DND-41 (cell line): ENCODE data around the gene C10orf62.
"Not testable (repeated sequence)": the region's sequence is repeated elsewhere in the genome, so short reads cannot be mapped to it uniquely, and the experiment has no call there.

Experiments
- ATAC-seq: fragments of 200-7000 bp; cut with Tn5 transposase; 3 replicates; pipeline ENCODE4 v1.9.1; 2021; ENCODE audit warnings: low read depth; ENCODE audit not compliant: insufficient read depth
- DNase-seq: peaks from one replicate; pipeline ENCODE4 v3.0.0-alpha.2; 2020
- H2AFZ ChIP-seq: 2 replicates; pipeline ENCODE4 v1.6.0; 2012; ENCODE audit warnings: low read depth, low read length
- H3K27ac ChIP-seq: 2 replicates; pipeline ENCODE4 v1.5.1; 2012; ENCODE audit warnings: low read length, inconsistent platforms
- H3K27me3 ChIP-seq: fragments of 200-600 bp; sonication (generic); 2 replicates; pipeline ENCODE4 v1.6.0; 2012; ENCODE audit warnings: low read length, mild to moderate bottlenecking, inconsistent platforms; ENCODE audit not compliant: insufficient read depth, poor library complexity
- H3K36me3 ChIP-seq: 2 replicates; pipeline ENCODE4 v1.5.1; 2012; ENCODE audit warnings: low read length, inconsistent platforms; ENCODE audit not compliant: insufficient read depth
- H3K4me1 ChIP-seq: 2 replicates; pipeline ENCODE4 v1.5.1; 2012; ENCODE audit warnings: mild to moderate bottlenecking, low read length; ENCODE audit not compliant: insufficient read depth
- H3K4me2 ChIP-seq: 2 replicates; pipeline ENCODE4 v1.6.0; 2012; ENCODE audit warnings: mild to moderate bottlenecking, moderate library complexity, low read length, inconsistent platforms; ENCODE audit not compliant: insufficient read depth
- H3K4me3 ChIP-seq, 2 experiments: fragments of 200-600 bp in 1 of 2; shearing (Covaris generic) in 1 of 2; 2 replicates each; pipeline ENCODE4 v1.5.1; 2012 to 2016; ENCODE audit warnings: inconsistent platforms in 2 of 2, low read length in 2 of 2, mild to moderate bottlenecking in 2 of 2, low read depth in 1 of 2, moderate library complexity in 1 of 2
- H3K79me2 ChIP-seq: 2 replicates; pipeline ENCODE4 v1.6.0; 2012; ENCODE audit warnings: low read length, inconsistent platforms; ENCODE audit not compliant: insufficient read depth
- H3K9ac ChIP-seq: 2 replicates; pipeline ENCODE4 v1.6.0; 2012; ENCODE audit warnings: low read depth, mild to moderate bottlenecking, inconsistent platforms, low read length, moderate library complexity
- H3K9me3 ChIP-seq: 2 replicates; pipeline ENCODE4 v1.5.1; 2012; ENCODE audit warnings: low read length, moderate library complexity, mild to moderate bottlenecking, inconsistent platforms; ENCODE audit not compliant: insufficient read depth, severe bottlenecking
- H4K20me1 ChIP-seq: 2 replicates; pipeline ENCODE4 v1.6.0; 2012; ENCODE audit warnings: low read length; ENCODE audit not compliant: insufficient read depth
- EZH2 ChIP-seq: IDR thresholded peaks from 3 replicates; pipeline ENCODE4 v1.6.1; 2012; ENCODE audit warnings: borderline replicate concordance, low read depth, mild to moderate bottlenecking, moderate library complexity, low read length, inconsistent platforms; ENCODE audit not compliant: severe bottlenecking
- TF ChIP-seq, protein P1 (sequence below): IDR thresholded peaks from 2 replicates; pipeline ENCODE4 v1.5.1; 2012; ENCODE audit warnings: borderline replicate concordance, low read length, moderate library complexity, mild to moderate bottlenecking; ENCODE audit not compliant: poor library complexity, severe bottlenecking; ENCODE audit errors: extremely low read depth

C10orf62 gene

DNA sequence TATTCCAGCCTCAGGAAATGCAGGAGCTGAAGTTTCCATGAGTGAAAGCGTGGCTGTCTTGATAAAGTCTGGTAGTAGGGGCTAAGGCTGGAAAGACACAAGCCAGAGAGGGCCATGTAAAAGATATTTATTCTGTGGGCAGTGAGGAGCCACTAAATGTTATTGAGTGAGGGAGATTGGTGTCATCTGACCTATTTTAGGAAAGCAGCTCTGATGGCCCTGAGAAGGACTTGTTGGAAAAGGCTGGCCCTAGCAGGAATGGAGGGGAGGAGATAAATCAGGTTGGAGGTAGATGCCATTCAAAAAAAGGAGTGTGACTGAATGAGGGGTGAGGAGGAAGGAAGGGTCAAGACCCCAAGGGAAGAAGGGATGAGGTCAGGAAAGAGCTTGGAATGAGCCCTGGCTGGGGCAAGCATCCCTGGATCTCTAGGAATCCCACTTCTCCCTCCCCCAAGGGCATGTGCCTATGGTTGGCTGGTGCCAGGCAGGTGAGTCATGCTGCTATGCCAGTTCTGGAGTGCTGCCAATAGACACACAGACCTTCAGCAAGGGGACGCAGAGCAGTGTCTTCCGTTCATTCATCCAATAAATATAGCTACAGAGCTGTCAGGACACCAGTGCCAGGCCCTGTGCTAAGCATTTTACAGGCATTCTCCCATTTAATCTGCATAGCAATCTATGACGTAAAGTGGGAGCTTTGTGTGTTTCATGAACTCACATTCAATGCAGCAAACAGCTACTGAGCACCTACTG, 15.0 kb upstream of the C10orf62 start:
- H3K4me3 ChIP-seq: no peak overlapping the region
- no peaks in the 10 kb centered on the region for H3K4me1 ChIP-seq
- no peaks in the 10 kb centered on the region for H3K27me3 ChIP-seq
- H2AFZ ChIP-seq: no peak overlapping the region
- TF ChIP-seq EZH2: no peak
- TF ChIP-seq, protein P1, sequence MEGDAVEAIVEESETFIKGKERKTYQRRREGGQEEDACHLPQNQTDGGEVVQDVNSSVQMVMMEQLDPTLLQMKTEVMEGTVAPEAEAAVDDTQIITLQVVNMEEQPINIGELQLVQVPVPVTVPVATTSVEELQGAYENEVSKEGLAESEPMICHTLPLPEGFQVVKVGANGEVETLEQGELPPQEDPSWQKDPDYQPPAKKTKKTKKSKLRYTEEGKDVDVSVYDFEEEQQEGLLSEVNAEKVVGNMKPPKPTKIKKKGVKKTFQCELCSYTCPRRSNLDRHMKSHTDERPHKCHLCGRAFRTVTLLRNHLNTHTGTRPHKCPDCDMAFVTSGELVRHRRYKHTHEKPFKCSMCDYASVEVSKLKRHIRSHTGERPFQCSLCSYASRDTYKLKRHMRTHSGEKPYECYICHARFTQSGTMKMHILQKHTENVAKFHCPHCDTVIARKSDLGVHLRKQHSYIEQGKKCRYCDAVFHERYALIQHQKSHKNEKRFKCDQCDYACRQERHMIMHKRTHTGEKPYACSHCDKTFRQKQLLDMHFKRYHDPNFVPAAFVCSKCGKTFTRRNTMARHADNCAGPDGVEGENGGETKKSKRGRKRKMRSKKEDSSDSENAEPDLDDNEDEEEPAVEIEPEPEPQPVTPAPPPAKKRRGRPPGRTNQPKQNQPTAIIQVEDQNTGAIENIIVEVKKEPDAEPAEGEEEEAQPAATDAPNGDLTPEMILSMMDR: no peak
- H3K9ac ChIP-seq: no peak overlapping the region
- no peaks in the 10 kb centered on the region for H3K79me2 ChIP-seq
- no peak for DNase-seq
- H3K27ac ChIP-seq: no peak overlapping the region
- no peak overlapping the region for H3K4me2 ChIP-seq
- no peak for ATAC-seq
- no peaks in the 10 kb centered on the region for H3K36me3 ChIP-seq
- H3K9me3 ChIP-seq: no peaks in the 10 kb centered on the region
- H4K20me1 ChIP-seq: no peaks in the 10 kb centered on the region

DNA sequence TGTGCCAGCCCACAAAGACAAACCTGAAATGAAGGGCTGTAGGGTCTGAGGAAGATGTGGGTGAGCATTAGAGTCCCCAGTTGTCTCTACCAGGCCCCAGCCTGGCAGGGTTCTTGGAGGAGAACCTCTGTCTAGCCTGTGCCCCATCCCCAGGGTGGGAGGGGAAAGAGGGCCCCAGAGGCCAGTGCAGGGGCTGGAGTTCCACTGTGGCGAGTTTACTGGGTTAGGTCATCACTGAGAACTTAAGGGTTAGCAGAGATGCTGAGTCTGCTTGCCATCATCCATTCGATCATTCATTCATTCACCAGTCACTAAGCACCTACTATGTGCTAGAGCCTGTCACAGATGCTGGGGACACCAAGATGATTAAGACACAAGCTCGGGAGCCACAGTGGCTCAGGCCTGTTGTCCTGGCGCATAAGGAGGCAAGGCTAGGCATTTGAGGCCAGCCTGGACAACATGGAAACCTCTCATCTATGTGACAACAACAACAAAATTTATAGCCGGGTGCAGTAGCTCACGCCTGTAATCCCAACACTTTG, 14.3 kb upstream of the C10orf62 start:
- no peaks in the 10 kb centered on the region for H3K4me1 ChIP-seq
- H3K9ac ChIP-seq: no peak overlapping the region

DNA sequence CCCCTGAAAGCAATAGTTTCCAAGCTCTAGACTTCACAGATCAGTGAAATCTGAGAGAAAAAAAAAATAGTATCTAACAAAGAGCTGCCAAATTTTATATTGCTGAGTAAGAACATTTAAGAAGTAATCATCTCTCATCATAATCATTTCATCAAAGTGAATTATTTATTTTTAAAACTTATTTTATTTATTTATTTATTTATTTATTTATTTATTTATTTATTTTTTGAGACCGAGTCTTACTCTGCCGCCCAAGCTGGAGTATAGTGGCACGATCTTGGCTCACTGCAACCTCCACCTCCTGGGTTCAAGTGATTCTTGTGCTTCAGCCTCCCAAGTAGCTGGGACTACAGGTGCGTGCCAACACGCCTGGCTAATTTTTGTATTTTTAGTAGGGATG, 13.0 kb upstream of the C10orf62 start:
- DNase-seq, H3K9ac ChIP-seq, H3K27ac ChIP-seq, H3K79me2 ChIP-seq, H3K36me3 ChIP-seq, H2AFZ ChIP-seq, H4K20me1 ChIP-seq, H3K4me3 ChIP-seq, H3K4me2 ChIP-seq, ATAC-seq, H3K9me3 ChIP-seq, H3K27me3 ChIP-seq, H3K4me1 ChIP-seq: not testable (repeated sequence)

More for the DNA sequence above, 14.3 kb upstream of the C10orf62 start:
- H3K9me3 ChIP-seq: no peaks in the 10 kb centered on the region
- H3K4me3 ChIP-seq: no peak overlapping the region
- no peaks in the 10 kb centered on the region for H3K36me3 ChIP-seq
- H4K20me1 ChIP-seq: no peaks in the 10 kb centered on the region
- H3K27me3 ChIP-seq: no peaks in the 10 kb centered on the region
- no peaks in the 10 kb centered on the region for H3K79me2 ChIP-seq
- H3K4me2 ChIP-seq: no peak overlapping the region
- H3K27ac ChIP-seq: no peak overlapping the region
- no peak overlapping the region for H2AFZ ChIP-seq
- TF ChIP-seq EZH2: no peak
- TF ChIP-seq, protein P1: no peak
- ATAC-seq (no peak), DNase-seq (no peak)

DNA sequence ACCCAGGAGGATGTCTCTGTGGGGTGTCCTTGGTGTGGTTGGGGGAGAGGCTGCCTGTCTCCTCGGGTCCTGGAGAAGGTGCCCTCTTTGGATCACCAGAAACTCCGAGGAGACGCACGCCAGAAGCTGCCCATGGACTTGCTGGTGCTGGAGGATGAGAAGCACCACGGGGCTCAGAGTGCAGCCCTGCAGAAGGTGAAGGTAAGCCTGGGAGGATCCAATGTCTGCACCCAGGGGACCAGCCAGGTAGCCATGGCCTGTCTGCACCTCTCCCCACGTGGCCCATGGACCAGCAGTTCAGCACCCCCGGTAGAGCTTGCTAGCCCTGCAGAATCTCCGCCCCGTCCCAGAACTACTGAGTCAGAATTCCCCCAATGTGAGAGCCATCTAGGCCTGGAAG, 11.8 kb upstream of the C10orf62 start:
- Histone ChIP-seq H3K9me3 (no peaks in the 10 kb centered on the region), H3K4me1 (no peaks in the 10 kb centered on the region), H3K36me3 (no peaks in the 10 kb centered on the region), H3K4me2 (no peak overlapping the region), H3K79me2 (no peaks in the 10 kb centered on the region), H4K20me1 (no peaks in the 10 kb centered on the region; the same call in 1 of the 2 replicates), H2AFZ (no peak overlapping the region), H3K9ac (no peak overlapping the region), H3K27ac (no peak overlapping the region), H3K27me3 (no peaks in the 10 kb centered on the region), H3K4me3 (no peak overlapping the region)
- TF ChIP-seq, protein P1: no peak
- DNase-seq (no peak), ATAC-seq (no peak)
